GM12864 (cell line): ENCODE measurements around the gene DPEP1.
"Not testable (repeated sequence)": the region's sequence is repeated elsewhere in the genome, so short reads cannot be mapped to it uniquely, and the experiment has no call there.

Experiments
- DNase-seq: peaks from one replicate; pipeline ENCODE4 v3.0.0-alpha.2; 2011; ENCODE audit warnings: low read depth
- H3K4me3 ChIP-seq: 2 replicates; pipeline ENCODE4 v1.5.1; 2011; ENCODE audit warnings: mild to moderate bottlenecking, low read depth, low read length, control low read depth
- TF ChIP-seq, protein P1 (sequence below): IDR thresholded peaks from 2 replicates; pipeline ENCODE4 v1.5.1; 2011; ENCODE audit warnings: low read depth, mild to moderate bottlenecking, moderate library complexity, low read length, control low read depth, inconsistent platforms; ENCODE audit errors: missing control alignments

Gene DPEP1

DNA sequence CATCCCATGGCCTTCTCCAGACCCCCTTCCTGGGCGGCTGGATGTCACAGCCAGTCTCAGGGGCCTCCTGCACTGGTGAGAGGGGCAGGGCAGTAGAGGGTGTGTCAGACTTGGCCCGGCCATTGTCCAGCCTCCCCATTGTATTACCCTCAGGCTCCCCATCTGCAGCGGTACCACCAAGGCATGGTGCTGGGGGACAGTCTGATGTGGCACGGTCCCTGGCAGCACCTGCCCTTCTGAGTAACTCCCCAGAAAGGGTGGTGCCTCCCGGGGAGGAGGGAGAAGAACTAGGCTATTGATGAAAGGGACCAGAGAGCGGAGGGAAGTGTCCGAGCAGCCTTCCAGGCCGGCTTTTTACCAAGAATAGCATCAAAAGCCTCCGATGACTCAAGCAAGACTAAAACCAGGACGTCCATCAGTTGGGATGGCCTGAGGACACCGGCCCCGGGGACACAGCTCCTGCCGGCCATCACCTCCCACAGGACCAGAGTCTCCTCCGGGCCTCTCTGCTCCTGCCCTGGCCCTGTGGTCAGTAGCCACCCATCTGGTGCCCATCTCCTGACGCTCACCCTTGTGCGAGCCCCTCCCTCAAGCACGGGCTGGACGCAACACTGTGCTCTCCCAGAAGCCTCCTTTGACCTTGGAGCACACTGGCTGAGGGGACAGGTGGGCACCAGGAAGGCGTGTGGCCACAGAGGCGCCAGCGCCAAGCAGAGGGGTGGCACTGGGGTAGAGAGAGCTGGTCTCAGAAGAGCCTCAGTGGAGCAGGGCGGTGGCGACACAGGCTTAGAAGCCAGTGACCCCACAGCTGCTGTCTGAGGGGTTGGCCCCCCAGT, 43.7 kb upstream of the DPEP1 start:
- TF ChIP-seq, protein P1, sequence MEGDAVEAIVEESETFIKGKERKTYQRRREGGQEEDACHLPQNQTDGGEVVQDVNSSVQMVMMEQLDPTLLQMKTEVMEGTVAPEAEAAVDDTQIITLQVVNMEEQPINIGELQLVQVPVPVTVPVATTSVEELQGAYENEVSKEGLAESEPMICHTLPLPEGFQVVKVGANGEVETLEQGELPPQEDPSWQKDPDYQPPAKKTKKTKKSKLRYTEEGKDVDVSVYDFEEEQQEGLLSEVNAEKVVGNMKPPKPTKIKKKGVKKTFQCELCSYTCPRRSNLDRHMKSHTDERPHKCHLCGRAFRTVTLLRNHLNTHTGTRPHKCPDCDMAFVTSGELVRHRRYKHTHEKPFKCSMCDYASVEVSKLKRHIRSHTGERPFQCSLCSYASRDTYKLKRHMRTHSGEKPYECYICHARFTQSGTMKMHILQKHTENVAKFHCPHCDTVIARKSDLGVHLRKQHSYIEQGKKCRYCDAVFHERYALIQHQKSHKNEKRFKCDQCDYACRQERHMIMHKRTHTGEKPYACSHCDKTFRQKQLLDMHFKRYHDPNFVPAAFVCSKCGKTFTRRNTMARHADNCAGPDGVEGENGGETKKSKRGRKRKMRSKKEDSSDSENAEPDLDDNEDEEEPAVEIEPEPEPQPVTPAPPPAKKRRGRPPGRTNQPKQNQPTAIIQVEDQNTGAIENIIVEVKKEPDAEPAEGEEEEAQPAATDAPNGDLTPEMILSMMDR: no peak
- DNase-seq: no peak
- H3K4me3 ChIP-seq: no peak overlapping the region

DNA sequence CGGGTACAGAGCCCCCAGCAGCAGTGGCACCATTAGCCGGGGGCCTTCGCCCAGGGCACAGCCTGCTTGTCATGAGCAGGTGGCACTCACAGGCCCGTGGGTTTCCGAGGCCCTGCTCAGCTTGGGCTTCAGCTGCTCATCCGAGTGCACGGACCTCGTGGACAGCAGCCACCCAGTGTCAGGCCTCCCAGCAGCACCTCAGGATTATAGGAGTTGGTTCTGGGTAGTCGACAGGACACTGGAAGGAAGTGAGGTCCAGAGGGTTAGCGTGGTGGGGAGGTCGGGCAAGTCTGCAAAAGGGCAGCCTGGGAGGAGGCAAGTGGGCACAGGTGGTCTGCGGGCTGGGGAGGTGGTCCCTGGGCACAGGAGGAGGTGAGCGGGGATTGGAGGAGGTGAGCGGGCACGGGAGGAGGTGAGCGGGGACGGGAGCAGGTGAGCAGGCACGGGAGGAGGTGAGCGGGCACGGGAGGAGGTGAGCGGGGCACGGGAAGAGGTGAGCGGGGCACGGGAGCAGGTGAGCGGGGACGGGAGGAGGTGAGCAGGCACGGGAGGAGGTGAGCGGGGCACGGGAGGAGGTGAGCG, 43.0 kb upstream of the DPEP1 start:
- TF ChIP-seq, protein P1: no peak
- no peak for DNase-seq

DNA sequence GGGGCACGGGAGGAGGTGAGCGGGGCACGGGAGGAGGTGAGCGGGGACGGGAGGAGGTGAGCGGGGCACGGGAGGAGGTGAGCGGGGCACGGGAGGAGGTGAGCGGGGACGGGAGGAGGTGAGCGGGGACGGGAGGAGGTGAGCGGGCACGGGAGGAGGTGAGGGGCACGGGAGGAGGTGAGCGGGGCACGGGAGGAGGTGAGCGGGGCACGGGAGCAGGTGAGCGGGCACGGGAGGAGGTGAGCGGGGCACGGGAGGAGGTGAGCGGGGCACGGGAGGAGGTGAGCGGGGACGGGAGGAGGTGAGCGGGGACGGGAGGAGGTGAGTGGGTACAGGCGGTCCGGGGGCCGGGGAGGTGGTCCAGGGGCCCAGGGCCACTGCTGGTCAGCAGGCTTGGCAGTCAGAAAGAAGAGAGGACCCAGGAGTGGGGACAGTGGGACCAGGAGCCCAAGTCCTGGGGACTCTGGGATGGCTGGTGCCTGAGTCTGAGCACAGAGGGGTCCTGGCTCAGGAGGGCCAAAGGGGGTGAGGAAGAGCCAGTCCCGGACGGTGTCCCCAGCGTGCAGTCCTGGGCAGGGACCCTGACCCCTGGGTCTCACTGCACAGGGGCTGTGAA, 42.4 kb upstream of the DPEP1 start:
- not testable (repeated sequence) for H3K4me3 ChIP-seq, DNase-seq

More for the DNA sequence above, 43.0 kb upstream of the DPEP1 start:
- H3K4me3 ChIP-seq: no peak overlapping the region

DNA sequence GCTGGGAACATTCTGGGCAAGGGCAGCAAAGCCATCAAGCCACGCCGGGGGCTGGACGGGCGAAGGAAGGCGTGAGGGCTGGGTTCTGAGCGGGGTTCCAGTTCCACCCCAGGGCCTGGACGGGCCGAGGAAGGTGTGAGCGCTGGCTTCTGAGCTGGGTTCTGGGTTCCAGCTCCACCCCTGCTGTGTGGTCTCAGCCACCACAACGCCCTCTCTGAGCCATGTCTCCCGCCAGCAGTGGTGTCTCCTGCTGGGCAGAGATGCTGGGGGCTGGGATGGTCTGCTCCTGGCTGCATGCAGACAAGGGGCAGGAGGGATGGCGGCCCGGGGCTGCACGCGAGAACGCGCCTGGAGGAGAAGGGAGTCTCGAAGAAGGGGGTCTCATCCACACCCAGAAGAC, 41.8 kb upstream of the DPEP1 start:
- TF ChIP-seq, protein P1: no peak
- H3K4me3 ChIP-seq: no peak overlapping the region

DNA sequence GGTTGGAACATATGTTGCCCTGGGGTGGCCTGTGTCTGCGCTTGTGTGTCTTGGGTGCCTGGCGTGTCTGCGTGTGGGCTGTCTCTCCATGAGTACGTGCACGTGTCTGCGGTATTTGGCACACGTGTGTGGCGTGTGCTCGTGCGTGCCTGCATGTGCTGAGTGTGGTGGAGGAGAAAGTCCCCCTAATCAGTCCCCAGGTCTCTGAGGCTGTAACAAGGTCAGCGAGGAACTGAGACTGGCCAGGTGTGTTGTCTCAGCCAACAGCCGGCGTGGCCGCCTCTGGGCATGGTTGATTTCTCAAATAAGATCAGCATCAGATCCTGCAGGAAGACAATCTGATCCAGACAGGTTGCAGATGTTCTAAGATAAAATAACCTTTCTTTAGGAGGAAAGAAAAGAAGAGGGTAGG, 41.4 kb upstream of the DPEP1 start:
- no peak for DNase-seq

More for the DNA sequence above, 41.8 kb upstream of the DPEP1 start:
- DNase-seq: no peak

DNA sequence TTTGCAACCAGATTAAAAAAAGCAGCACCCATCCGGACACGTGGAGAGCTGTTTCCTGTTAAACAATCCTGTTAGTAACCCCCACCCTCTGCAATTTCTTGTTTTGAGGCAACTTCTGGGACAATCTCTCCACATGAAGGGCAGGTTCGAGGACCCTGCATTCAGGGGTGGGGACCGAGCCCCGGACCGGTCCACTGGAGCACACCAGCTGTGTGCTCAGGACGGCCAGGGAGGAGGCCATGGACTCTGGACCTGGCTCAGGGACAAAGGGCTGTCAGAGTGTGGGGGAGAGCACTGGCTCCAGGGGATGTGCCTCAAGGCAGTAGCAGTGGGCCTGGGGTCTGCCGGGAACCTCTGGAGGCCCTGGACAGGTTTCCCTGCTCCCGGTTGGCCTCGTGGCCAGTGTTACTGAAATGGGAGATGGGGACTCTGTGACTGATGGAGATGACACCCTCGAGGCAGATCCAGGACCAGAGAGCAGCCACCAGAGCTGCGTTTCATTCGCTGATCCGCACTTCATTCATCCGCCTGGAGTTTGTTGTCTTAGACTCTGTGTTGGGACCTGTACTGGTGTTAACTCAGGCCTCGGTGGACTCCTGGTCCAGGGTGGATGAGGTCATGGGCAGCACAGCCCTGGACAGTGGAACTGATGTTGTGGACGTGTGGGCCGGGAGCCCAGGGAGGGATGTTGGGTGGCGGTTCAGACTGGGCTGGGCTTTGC, 40.8 kb upstream of the DPEP1 start:
- DNase-seq: no peak
- TF ChIP-seq, protein P1: no peak

More for the DNA sequence above, 41.4 kb upstream of the DPEP1 start:
- no peak overlapping the region for H3K4me3 ChIP-seq
- TF ChIP-seq, protein P1: no peak

More for the DNA sequence above, 40.8 kb upstream of the DPEP1 start:
- no peak overlapping the region for H3K4me3 ChIP-seq
